H9 (cell line): ENCODE results near the gene SLCO6A1. TPM values are rescaled to one million over a fixed set of nuclear protein-coding genes. Genes with fewer than 3 reads are reported as not detected.

ENCODE experiments used
- DNase-seq: peaks from one replicate; pipeline ENCODE4 v3.0.0-alpha.2; 2017
- H2AFZ ChIP-seq: one replicate; pipeline ENCODE4 v1.6.1; 2013; ENCODE audit warnings: mild to moderate bottlenecking, low read length, control low read depth, moderate library complexity
- H2AK5ac ChIP-seq: 2 replicates; pipeline ENCODE4 v1.6.1; 2013; ENCODE audit warnings: low read length, control low read depth, mixed read lengths; ENCODE audit not compliant: insufficient read length
- H2BK120ac ChIP-seq: one replicate; pipeline ENCODE4 v1.6.1; 2013; ENCODE audit warnings: low read depth, mild to moderate bottlenecking, low read length, control low read depth, inconsistent platforms; ENCODE audit not compliant: poor library complexity, severe bottlenecking
- H2BK12ac ChIP-seq: 2 replicates; pipeline ENCODE4 v1.6.1; 2013; ENCODE audit warnings: low read length, control low read depth, mixed read lengths, low read depth; ENCODE audit not compliant: insufficient read length
- H2BK15ac ChIP-seq: 2 replicates; pipeline ENCODE4 v1.6.1; 2013; ENCODE audit warnings: low read depth, low read length, control low read depth
- H2BK20ac ChIP-seq: one replicate; pipeline ENCODE4 v1.6.1; 2013; ENCODE audit warnings: low read depth, mild to moderate bottlenecking, low read length, control low read depth, inconsistent platforms; ENCODE audit not compliant: poor library complexity, severe bottlenecking
- H2BK5ac ChIP-seq: 2 replicates; pipeline ENCODE4 v1.6.1; 2013; ENCODE audit warnings: low read length, control low read depth, mixed read lengths; ENCODE audit not compliant: insufficient read length
- H3K14ac ChIP-seq: 2 replicates; pipeline ENCODE4 v1.6.1; 2013; ENCODE audit warnings: low read length, control low read depth; ENCODE audit not compliant: insufficient read depth
- H3K18ac ChIP-seq: 2 replicates; pipeline ENCODE4 v1.6.1; 2013; ENCODE audit warnings: low read depth, mild to moderate bottlenecking, mixed read lengths, low read length, control low read depth; ENCODE audit not compliant: insufficient read length
- H3K23ac ChIP-seq: 2 replicates; pipeline ENCODE4 v1.6.1; 2013; ENCODE audit warnings: low read length, control low read depth, mixed read lengths, low read depth; ENCODE audit not compliant: insufficient read length
- H3K23me2 ChIP-seq: 2 replicates; pipeline ENCODE4 v1.6.1; 2013; ENCODE audit warnings: low read depth, mild to moderate bottlenecking, mixed read lengths, low read length, control low read depth; ENCODE audit not compliant: insufficient read length, poor library complexity, severe bottlenecking
- H3K27ac ChIP-seq: 2 replicates; pipeline ENCODE4 v1.5.1; 2013; ENCODE audit warnings: low read length, control low read depth, mixed read lengths, low read depth; ENCODE audit not compliant: insufficient read length
- H3K27me3 ChIP-seq: 2 replicates; pipeline ENCODE4 v1.6.1; 2013; ENCODE audit warnings: low read length, control low read depth, inconsistent platforms; ENCODE audit not compliant: insufficient read depth
- H3K4ac ChIP-seq: 2 replicates; pipeline ENCODE4 v1.6.1; 2013; ENCODE audit warnings: low read depth, mild to moderate bottlenecking, control low read depth, inconsistent platforms, low read length, moderate library complexity
- H3K4me1 ChIP-seq: 2 replicates; pipeline ENCODE4 v1.6.1; 2013; ENCODE audit warnings: low read length, control low read depth, inconsistent platforms; ENCODE audit not compliant: insufficient read depth
- H3K4me2 ChIP-seq: 2 replicates; pipeline ENCODE4 v1.6.1; 2013; ENCODE audit warnings: low read length, control low read depth, mixed read lengths; ENCODE audit not compliant: insufficient read length, insufficient read depth
- H3K56ac ChIP-seq: 2 replicates; pipeline ENCODE4 v1.6.1; 2013; ENCODE audit warnings: low read depth, mild to moderate bottlenecking, mixed read lengths, low read length, control low read depth; ENCODE audit not compliant: insufficient read length
- H3K79me1 ChIP-seq: 2 replicates; pipeline ENCODE4 v1.6.1; 2013; ENCODE audit warnings: low read depth, mild to moderate bottlenecking, moderate library complexity, low read length, control low read depth, inconsistent platforms; ENCODE audit not compliant: insufficient read depth, poor library complexity, severe bottlenecking
- H3K79me2 ChIP-seq: 2 replicates; pipeline ENCODE4 v1.6.1; 2013; ENCODE audit warnings: low read length, control low read depth, inconsistent platforms; ENCODE audit not compliant: insufficient read depth
- H3K9ac ChIP-seq: 2 replicates; pipeline ENCODE4 v1.6.1; 2013; ENCODE audit warnings: low read length, control low read depth, mixed read lengths; ENCODE audit not compliant: insufficient read length; ENCODE audit errors: extremely low read depth
- H3K9me3 ChIP-seq: one replicate; pipeline ENCODE4 v1.6.1; 2013; ENCODE audit warnings: low read depth, low read length, inconsistent platforms; ENCODE audit not compliant: control insufficient read depth
- H3T11ph ChIP-seq: one replicate; pipeline ENCODE4 v1.6.1; 2013; ENCODE audit warnings: mild to moderate bottlenecking, low read length, control low read depth, inconsistent platforms
- H4K20me1 ChIP-seq: one replicate; pipeline ENCODE4 v1.6.1; 2013; ENCODE audit not compliant: control insufficient read depth, insufficient read length, insufficient read depth
- H4K5ac ChIP-seq: 2 replicates; pipeline ENCODE4 v1.6.1; 2013; ENCODE audit warnings: low read depth, mild to moderate bottlenecking, mixed read lengths, low read length, control low read depth; ENCODE audit not compliant: insufficient read length
- H4K8ac ChIP-seq: replicated peaks from 2 replicates; pipeline ENCODE4 v1.6.1; 2013; ENCODE audit warnings: low read length, control low read depth, mixed read lengths, low read depth; ENCODE audit not compliant: insufficient read length
- H4K91ac ChIP-seq: 2 replicates; pipeline ENCODE4 v1.6.1; 2013; ENCODE audit warnings: low read depth, mild to moderate bottlenecking, moderate library complexity, mixed read lengths, low read length, control low read depth; ENCODE audit not compliant: insufficient read length
- H3K27ac Mint-ChIP-seq, 3 experiments: 2 replicates in 2 of 3; 3 replicates in 1 of 3; pipeline ENCODE4 v1.8.0; 2020 to 2021; ENCODE audit warnings: mixed read lengths in 3 of 3, mild to moderate bottlenecking in 1 of 3, moderate library complexity in 1 of 3
- H3K27me3 Mint-ChIP-seq: 2 replicates; pipeline ENCODE4 v1.8.0; 2021; ENCODE audit warnings: low read depth, mild to moderate bottlenecking, moderate library complexity, mixed read lengths
- H3K36me3 Mint-ChIP-seq, 3 experiments: 2 replicates in 2 of 3; 3 replicates in 1 of 3; pipeline ENCODE4 v1.8.0; 2020 to 2021; ENCODE audit warnings: low read depth in 3 of 3, mixed read lengths in 3 of 3; ENCODE audit not compliant: insufficient read depth in 1 of 3
- H3K4me1 Mint-ChIP-seq, 2 experiments: 2 replicates each; pipeline ENCODE4 v1.8.0; 2020; ENCODE audit warnings: mixed read lengths in 2 of 2
- H3K4me3 Mint-ChIP-seq, 2 experiments: 2 replicates in 1 of 2; 3 replicates in 1 of 2; pipeline ENCODE4 v1.8.0; 2020 to 2021; ENCODE audit warnings: mild to moderate bottlenecking in 2 of 2, mixed read lengths in 2 of 2, moderate library complexity in 1 of 2
- H3K9me3 Mint-ChIP-seq, 2 experiments: 2 replicates in 1 of 2; 3 replicates in 1 of 2; pipeline ENCODE4 v1.8.0; 2020; ENCODE audit warnings: mild to moderate bottlenecking in 2 of 2, mixed read lengths in 2 of 2, moderate library complexity in 1 of 2
- CTCF ChIP-seq: fragments of 200-600 bp; sonication (generic); conservative IDR thresholded peaks from 3 replicates; pipeline ENCODE4 v1.8.0; 2021; ENCODE audit warnings: antibody characterized with exemption, mild to moderate bottlenecking
- total RNA-seq: library from RNA; stranded (reverse); gene quantifications from 2 replicates; pipeline ENCODE4 v1.2.1, GENCODE V29; 2021

SLCO6A1 gene
- total RNA-seq, 1 experiment from 2014 or later: 0.46 TPM

DNA sequence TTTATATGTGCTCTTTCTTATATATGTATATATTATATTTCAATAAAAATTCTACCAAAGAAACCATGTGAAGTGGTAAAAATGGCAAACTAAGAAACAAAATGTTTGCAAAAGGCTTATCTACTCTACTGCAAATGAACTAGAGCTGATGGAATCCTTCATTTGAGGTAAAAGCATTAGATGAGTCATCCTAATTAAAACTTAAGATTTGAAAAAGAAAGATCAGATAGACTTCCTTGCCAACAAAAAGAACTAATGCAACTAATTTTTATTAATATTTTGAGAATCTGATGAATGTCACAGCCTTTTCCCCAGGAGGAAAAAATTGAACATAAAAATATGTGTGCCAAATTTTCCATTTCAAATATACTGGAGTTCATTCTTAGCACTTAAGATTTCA lies 118.6 kb downstream of the SLCO6A1 start:
- Histone ChIP-seq H3K14ac (no peak overlapping the region), H3K27me3 (no peaks in the 10 kb centered on the region), H2BK5ac (no peak overlapping the region), H4K8ac (no peak overlapping the region), H4K20me1 (no peaks in the 10 kb centered on the region), H2BK15ac (no peak overlapping the region), H3K23me2 (no peaks in the 10 kb centered on the region), H2AK5ac (no peak overlapping the region), H2AFZ (no peak overlapping the region), H3K9ac (no peak overlapping the region), H3K56ac (no peak overlapping the region), H4K5ac (no peak overlapping the region), H2BK20ac (no peak overlapping the region), H3K9me3 (no peaks in the 10 kb centered on the region), H3T11ph (no peak overlapping the region), H3K79me2 (no peaks in the 10 kb centered on the region), H4K91ac (no peak overlapping the region), H3K4me2 (no peak overlapping the region), H3K4ac (no peak overlapping the region), H2BK120ac (no peak overlapping the region), H3K27ac (no peak overlapping the region), H3K18ac (no peak overlapping the region), H3K4me1 (no peaks in the 10 kb centered on the region), H3K79me1 (no peaks in the 10 kb centered on the region), H3K23ac (no peak overlapping the region), H2BK12ac (no peak overlapping the region)
- H3K4me1 Mint-ChIP-seq: no peaks in the 10 kb centered on the region
- no peak for DNase-seq
- no peak for TF ChIP-seq CTCF
- H3K27ac Mint-ChIP-seq: no peak overlapping the region
- no peak overlapping the region for H3K4me3 Mint-ChIP-seq
- no peaks in the 10 kb centered on the region for H3K9me3 Mint-ChIP-seq
- no peaks in the 10 kb centered on the region for H3K36me3 Mint-ChIP-seq
- H3K27me3 Mint-ChIP-seq: no peaks in the 10 kb centered on the region
